ENCODE results near the gene COL5A3. TPM values are rescaled to one million over a fixed set of nuclear protein-coding genes. Genes with fewer than 3 reads are reported as not detected.

COL5A3 gene
- total and polyA plus RNA-seq, 10 donors: 0.51 to 4.8 (median 1.0) TPM

DNA sequence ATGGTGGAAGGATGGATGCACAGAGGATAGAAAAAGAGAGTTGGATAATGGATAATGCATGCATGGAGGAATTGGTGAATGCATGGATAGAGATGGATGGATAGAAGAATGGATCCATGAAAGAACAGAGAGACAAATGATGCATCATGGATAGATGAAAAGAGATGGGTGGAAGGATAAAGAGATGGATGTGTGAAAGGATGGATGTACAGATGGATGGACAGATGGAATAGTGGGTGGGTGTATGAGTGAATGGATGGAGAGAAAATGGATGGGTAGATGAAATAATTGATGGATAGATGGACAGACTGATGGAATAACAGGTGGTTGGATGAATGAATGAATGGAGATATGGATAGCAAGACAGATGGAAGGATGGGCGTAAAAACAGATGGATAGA lies 99.7 kb downstream of the COL5A3 start:
- Histone ChIP-seq H3K4me3 (no peak overlapping the region), H3K36me3 (no peaks in the 10 kb centered on the region), H3K27me3 (replicated peaks in 1 of 7) (peaks cover 0 to 71% (median 40%) of the 10 kb centered on the region in 7 donors), H3K4me1 (peaks cover 5 to 23% (median 21%) of the 10 kb centered on the region in 6 donors), H3K9me3 (no peaks in the 10 kb centered on the region), H3K27ac (no peak overlapping the region)
- intact Hi-C loops (cut with DNase I; ENCODE audit: low total_unique reads): loop anchor here (10.0 kb wide), 1 partner anchor 56 kb away; no protein-coding TSS in a partner anchor
- 82 to 100% (median 86%) methylated on average over 1 of the region's 1 CpG for WGBS, 5 donors
- DNase-seq: no peak
- no peak for TF ChIP-seq POLR2AphosphoS5 (IDR thresholded peaks at IDR 0.05)
- TF ChIP-seq, protein P1, sequence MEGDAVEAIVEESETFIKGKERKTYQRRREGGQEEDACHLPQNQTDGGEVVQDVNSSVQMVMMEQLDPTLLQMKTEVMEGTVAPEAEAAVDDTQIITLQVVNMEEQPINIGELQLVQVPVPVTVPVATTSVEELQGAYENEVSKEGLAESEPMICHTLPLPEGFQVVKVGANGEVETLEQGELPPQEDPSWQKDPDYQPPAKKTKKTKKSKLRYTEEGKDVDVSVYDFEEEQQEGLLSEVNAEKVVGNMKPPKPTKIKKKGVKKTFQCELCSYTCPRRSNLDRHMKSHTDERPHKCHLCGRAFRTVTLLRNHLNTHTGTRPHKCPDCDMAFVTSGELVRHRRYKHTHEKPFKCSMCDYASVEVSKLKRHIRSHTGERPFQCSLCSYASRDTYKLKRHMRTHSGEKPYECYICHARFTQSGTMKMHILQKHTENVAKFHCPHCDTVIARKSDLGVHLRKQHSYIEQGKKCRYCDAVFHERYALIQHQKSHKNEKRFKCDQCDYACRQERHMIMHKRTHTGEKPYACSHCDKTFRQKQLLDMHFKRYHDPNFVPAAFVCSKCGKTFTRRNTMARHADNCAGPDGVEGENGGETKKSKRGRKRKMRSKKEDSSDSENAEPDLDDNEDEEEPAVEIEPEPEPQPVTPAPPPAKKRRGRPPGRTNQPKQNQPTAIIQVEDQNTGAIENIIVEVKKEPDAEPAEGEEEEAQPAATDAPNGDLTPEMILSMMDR (IDR thresholded peaks at IDR 0.05 in 8 of 11, conservative IDR thresholded peaks at IDR 0.05 in 3 of 11): no peak
- TF ChIP-seq POLR2A (IDR thresholded peaks at IDR 0.05): no peak

Small RNAs within 50 kb of the gene (microRNA-seq; reads per million reads assigned to microRNA genes)
- gene MIR5589: 0 to 1.8 (median 0) reads per million in 3 donors

Small RNAs within 50 kb of the gene (small RNA-seq; reads per million reads assigned to genes)
- 0 reads per million in 4 donors for gene MIR5589

Other genes with a start within 250 kb of the COL5A3 start
- 10 to 100 TPM in 6 of 7 donors, 1 to 10 TPM in 1; 7.8 to 24.0 (median 17.0) TPM for gene ZNF846, start 241.8 kb downstream of the COL5A3 start, total RNA-seq
- gene ZNF846, start 241.8 kb downstream of the COL5A3 start, polyA plus RNA-seq: 1 to 10 TPM; 4.8 to 5.9 (median 5.5) TPM
- gene FBXL12, start 191.4 kb downstream of the COL5A3 start, total RNA-seq: 10 to 100 TPM; 19.8 to 31.9 (median 22.9) TPM
- gene FBXL12, start 191.4 kb downstream of the COL5A3 start, polyA plus RNA-seq: 10 to 100 TPM; 14.5 to 18.1 (median 16.0) TPM
- 100 to 1,000 TPM; 180 to 286 (median 224) TPM for gene UBL5, start 182.6 kb downstream of the COL5A3 start, total RNA-seq
- 100 to 1,000 TPM; 615 to 778 (median 743) TPM for gene UBL5, start 182.6 kb downstream of the COL5A3 start, polyA plus RNA-seq
- 10 to 100 TPM; 37.7 to 53.2 (median 46.8) TPM for gene PIN1, start 175.2 kb downstream of the COL5A3 start, total RNA-seq
- gene PIN1, start 175.2 kb downstream of the COL5A3 start, polyA plus RNA-seq: 10 to 100 TPM; 60.8 to 86.1 (median 77.7) TPM
- 1 to 10 TPM; 1.5 to 4.6 (median 2.8) TPM for gene OLFM2, start 74.0 kb downstream of the COL5A3 start, total RNA-seq
- 1 to 10 TPM; 1.5 to 2.6 (median 1.9) TPM for gene OLFM2, start 74.0 kb downstream of the COL5A3 start, polyA plus RNA-seq
- not detected for gene RDH8, start 3.0 kb upstream of the COL5A3 start, total RNA-seq
- gene RDH8, start 3.0 kb upstream of the COL5A3 start, polyA plus RNA-seq: not detected
- gene SHFL, start 75.8 kb upstream of the COL5A3 start, total RNA-seq: 10 to 100 TPM; 52.2 to 65.6 (median 57.8) TPM
- 10 to 100 TPM; 33.0 to 55.8 (median 42.6) TPM for gene SHFL, start 75.8 kb upstream of the COL5A3 start, polyA plus RNA-seq
- 1 to 10 TPM; 1.4 to 4.8 (median 3.4) TPM for gene ANGPTL6, start 92.2 kb upstream of the COL5A3 start, total RNA-seq
- gene ANGPTL6, start 92.2 kb upstream of the COL5A3 start, polyA plus RNA-seq: 10 to 100 TPM; 10.6 to 18.4 (median 12.6) TPM
- gene PPAN, start 95.9 kb upstream of the COL5A3 start, total RNA-seq: 10 to 100 TPM; 26.8 to 52.1 (median 40.9) TPM
- gene PPAN, start 95.9 kb upstream of the COL5A3 start, polyA plus RNA-seq: 10 to 100 TPM; 46.1 to 90.2 (median 60.3) TPM
- gene P2RY11, start 101.2 kb upstream of the COL5A3 start, total RNA-seq: 10 to 100 TPM; 10.9 to 24.2 (median 18.2) TPM
- 10 to 100 TPM in 2 of 3 donors, 1 to 10 TPM in 1; 7.9 to 18.2 (median 14.7) TPM for gene P2RY11, start 101.2 kb upstream of the COL5A3 start, polyA plus RNA-seq
- 100 to 1,000 TPM; 165 to 209 (median 194) TPM for gene EIF3G, start 109.4 kb upstream of the COL5A3 start, total RNA-seq
- 100 to 1,000 TPM; 200 to 262 (median 213) TPM for gene EIF3G, start 109.4 kb upstream of the COL5A3 start, polyA plus RNA-seq
- gene DNMT1, start 184.4 kb upstream of the COL5A3 start, total RNA-seq: 100 to 1,000 TPM in 2 of 7 donors, 10 to 100 TPM in 5; 66.9 to 131 (median 77.2) TPM
- gene DNMT1, start 184.4 kb upstream of the COL5A3 start, polyA plus RNA-seq: 10 to 100 TPM; 40.6 to 43.3 (median 41.1) TPM
- 1 to 10 TPM; 1.6 to 6.1 (median 3.6) TPM for gene S1PR2, start 220.8 kb upstream of the COL5A3 start, total RNA-seq
- 1 to 10 TPM; 1.4 to 3.0 (median 1.8) TPM for gene S1PR2, start 220.8 kb upstream of the COL5A3 start, polyA plus RNA-seq
- 10 to 100 TPM; 32.7 to 52.3 (median 37.2) TPM for gene MRPL4, start 241.7 kb upstream of the COL5A3 start, total RNA-seq
- gene MRPL4, start 241.7 kb upstream of the COL5A3 start, polyA plus RNA-seq: 10 to 100 TPM; 31.5 to 60.5 (median 46.0) TPM

Data from spleen (tissue), 11 donors.